Natural killer cell (primary cell): ENCODE data around the gene LRRC26. TPM values are rescaled to one million over a fixed set of nuclear protein-coding genes. Genes with fewer than 3 reads are reported as not detected.

Experiments used
- ATAC-seq, 3 donors: fragments of 150-1000 bp in 2 of 3; fragments of 200-7000 bp in 1 of 3; cut with Tn5 transposase; 1 replicate in 1 of 3; 2 replicates in 2 of 3; pipeline ENCODE4 v1.10.0; 2021; ENCODE audit warnings: mild to moderate bottlenecking in 2 of 3, moderate library complexity in 2 of 3
- DNase-seq, 2 donors: peaks; one replicate each; pipeline versions ENCODE4 v3.0.0 to v3.0.0-alpha.2; 2013 to 2021; ENCODE audit warnings: mixed read lengths in 1 of 2
- H3K27ac ChIP-seq: one replicate; pipeline ENCODE4 v1.5.1; 2013; ENCODE audit warnings: mild to moderate bottlenecking, low read length
- H3K27me3 ChIP-seq: one replicate; pipeline ENCODE4 v1.6.1; 2013; ENCODE audit warnings: low read length; ENCODE audit not compliant: control insufficient read depth, insufficient read depth
- H3K36me3 ChIP-seq: one replicate; pipeline ENCODE4 v1.6.1; 2013; ENCODE audit warnings: low read length; ENCODE audit not compliant: control insufficient read depth, insufficient read depth
- H3K4me1 ChIP-seq: one replicate; pipeline ENCODE4 v1.6.1; 2013; ENCODE audit warnings: low read length; ENCODE audit not compliant: control insufficient read depth, insufficient read depth
- H3K4me3 ChIP-seq: one replicate; pipeline ENCODE4 v1.5.1; 2013; ENCODE audit warnings: low read length
- H3K9me3 ChIP-seq: one replicate; pipeline ENCODE4 v1.6.1; 2013; ENCODE audit warnings: low read length; ENCODE audit not compliant: control insufficient read depth, insufficient read depth
- H3K27ac Mint-ChIP-seq, 2 donors: one replicate each; pipeline ENCODE4 v1.8.0; 2022; ENCODE audit warnings: mild to moderate bottlenecking in 2 of 2, mixed read lengths in 2 of 2, moderate library complexity in 1 of 2
- H3K27me3 Mint-ChIP-seq, 2 donors: one replicate each; pipeline ENCODE4 v1.8.0; 2022; ENCODE audit warnings: low read depth in 2 of 2, mixed read lengths in 2 of 2
- H3K36me3 Mint-ChIP-seq: one replicate; pipeline ENCODE4 v1.8.0; 2022; ENCODE audit warnings: mixed read lengths
- H3K4me1 Mint-ChIP-seq, 2 donors: one replicate each; pipeline ENCODE4 v1.8.0; 2022; ENCODE audit warnings: mixed read lengths in 2 of 2
- H3K4me3 Mint-ChIP-seq: one replicate; pipeline ENCODE4 v1.8.0; 2022; ENCODE audit warnings: mild to moderate bottlenecking, moderate library complexity, mixed read lengths
- H3K9me3 Mint-ChIP-seq, 2 donors: one replicate each; pipeline ENCODE4 v1.8.0; 2022; ENCODE audit warnings: mixed read lengths in 2 of 2
- WGBS: methylation state at CpG from one replicate; pipeline ENCODE4 v1.1.7; 2013; ENCODE audit warnings: missing lambda C conversion rate; ENCODE audit not compliant: insufficient coverage; 5-methylcytosine and 5-hydroxymethylcytosine counted together
- intact Hi-C: fragments of 100-400 bp; cut with micrococcal nuclease; formaldehyde crosslinking; loops from one replicate; pipeline ENCODE4 v1.14.2; 2022
- total RNA-seq, 4 donors: library from RNA; stranded (reverse); fragments of 120-200 nt in 1 of 4; gene quantifications; one replicate each; pipeline versions ENCODE4 v1.2.3 to v1.2.4, GENCODE V29; 2013 to 2022
- TF ChIP-seq, protein P1 (sequence below): fragments of 200-600 bp; IDR thresholded peaks from one replicate; pipeline ENCODE4 v1.8.0; 2022; ENCODE audit warnings: antibody characterized with exemption

Gene LRRC26
- total RNA-seq, 3 donors from 2014 or later (not counting 1 experiment from before 2014, with no cell fraction given), result not detected

DNA sequence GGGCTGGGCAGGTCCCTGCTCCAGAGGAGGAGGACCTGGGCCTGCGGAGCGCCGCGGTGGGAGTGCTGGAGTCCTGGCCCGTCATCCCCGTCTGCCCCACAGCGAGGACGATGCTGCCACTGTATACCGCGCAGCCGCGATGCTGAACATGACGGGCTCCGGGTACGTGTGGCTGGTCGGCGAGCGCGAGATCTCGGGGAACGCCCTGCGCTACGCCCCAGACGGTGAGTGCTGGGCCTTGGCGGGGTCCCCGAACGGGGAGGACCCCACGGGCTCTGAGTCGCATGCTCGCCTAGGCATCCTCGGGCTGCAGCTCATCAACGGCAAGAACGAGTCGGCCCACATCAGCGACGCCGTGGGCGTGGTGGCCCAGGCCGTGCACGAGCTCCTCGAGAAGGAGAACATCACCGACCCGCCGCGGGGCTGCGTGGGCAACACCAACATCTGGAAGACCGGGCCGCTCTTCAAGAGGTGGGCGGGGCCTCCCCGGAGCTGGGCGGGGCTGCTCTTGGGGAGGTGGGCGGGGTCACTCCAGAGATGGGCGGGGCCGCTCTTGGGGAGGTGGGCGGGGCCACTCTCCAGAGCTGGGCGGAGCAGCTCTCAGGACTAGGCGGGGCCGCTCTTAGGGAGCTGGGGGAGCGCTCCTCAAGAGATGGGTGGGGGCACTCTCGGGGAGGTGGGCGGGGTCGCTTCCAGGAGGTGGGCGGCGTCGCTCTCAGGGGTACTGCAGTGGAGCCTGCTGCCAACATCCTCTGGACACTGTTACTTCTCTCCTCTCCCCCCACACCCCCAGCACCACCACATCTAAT lies 13.1 kb downstream of the LRRC26 start:
- H3K36me3 ChIP-seq, result no peaks in the 10 kb centered on the region
- no peak overlapping the region for H3K27ac ChIP-seq
- ATAC-seq (peak; percentile 75 to 87 (median 87)), DNase-seq (peak; percentile 33 to 74)
- TF ChIP-seq, protein P1, sequence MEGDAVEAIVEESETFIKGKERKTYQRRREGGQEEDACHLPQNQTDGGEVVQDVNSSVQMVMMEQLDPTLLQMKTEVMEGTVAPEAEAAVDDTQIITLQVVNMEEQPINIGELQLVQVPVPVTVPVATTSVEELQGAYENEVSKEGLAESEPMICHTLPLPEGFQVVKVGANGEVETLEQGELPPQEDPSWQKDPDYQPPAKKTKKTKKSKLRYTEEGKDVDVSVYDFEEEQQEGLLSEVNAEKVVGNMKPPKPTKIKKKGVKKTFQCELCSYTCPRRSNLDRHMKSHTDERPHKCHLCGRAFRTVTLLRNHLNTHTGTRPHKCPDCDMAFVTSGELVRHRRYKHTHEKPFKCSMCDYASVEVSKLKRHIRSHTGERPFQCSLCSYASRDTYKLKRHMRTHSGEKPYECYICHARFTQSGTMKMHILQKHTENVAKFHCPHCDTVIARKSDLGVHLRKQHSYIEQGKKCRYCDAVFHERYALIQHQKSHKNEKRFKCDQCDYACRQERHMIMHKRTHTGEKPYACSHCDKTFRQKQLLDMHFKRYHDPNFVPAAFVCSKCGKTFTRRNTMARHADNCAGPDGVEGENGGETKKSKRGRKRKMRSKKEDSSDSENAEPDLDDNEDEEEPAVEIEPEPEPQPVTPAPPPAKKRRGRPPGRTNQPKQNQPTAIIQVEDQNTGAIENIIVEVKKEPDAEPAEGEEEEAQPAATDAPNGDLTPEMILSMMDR, result no peak
- H3K4me1 ChIP-seq, result peaks cover 35% of the 10 kb centered on the region
- H3K4me3 Mint-ChIP-seq, result peak overlapping the region; percentile 68
- 6% methylated on average over 65 of the region's 65 CpGs for WGBS
- H3K27ac Mint-ChIP-seq, result no peak overlapping the region
- no peaks in the 10 kb centered on the region for H3K9me3 ChIP-seq
- H3K27me3 ChIP-seq, result peaks cover 32% of the 10 kb centered on the region
- no peaks in the 10 kb centered on the region for H3K36me3 Mint-ChIP-seq
- peaks cover 19 to 24% of the 10 kb centered on the region in 2 donors for H3K27me3 Mint-ChIP-seq
- H3K4me1 Mint-ChIP-seq, result peaks cover 0 to 5% of the 10 kb centered on the region in 2 donors
- H3K4me3 ChIP-seq, result no peak overlapping the region
- no peaks in the 10 kb centered on the region for H3K9me3 Mint-ChIP-seq
- intact Hi-C loops, result no loop called here

DNA sequence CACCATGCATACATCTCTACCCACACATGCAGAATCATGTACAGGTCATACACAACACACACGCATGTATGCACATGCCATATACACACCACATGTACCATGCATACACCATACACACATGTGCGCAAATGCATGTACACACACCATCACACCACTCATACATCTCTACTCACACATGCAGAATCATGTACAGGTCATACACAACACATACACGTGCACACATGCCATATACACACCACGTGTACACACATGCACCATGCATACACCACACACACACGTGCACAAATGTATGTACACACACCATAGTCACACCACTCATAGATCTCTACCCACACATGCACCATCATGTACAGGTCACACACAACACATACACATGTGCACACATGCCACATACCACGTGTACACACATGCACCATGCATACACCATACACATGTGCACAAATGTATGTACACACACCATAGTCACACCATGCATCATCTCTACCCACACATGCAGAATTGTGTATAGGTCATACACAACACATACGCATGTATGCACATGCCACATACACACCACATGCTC lies 16.9 kb downstream of the LRRC26 start:
- H3K27me3 ChIP-seq, result peaks cover 9% of the 10 kb centered on the region
- H3K4me1 Mint-ChIP-seq, result no peaks in the 10 kb centered on the region

DNA sequence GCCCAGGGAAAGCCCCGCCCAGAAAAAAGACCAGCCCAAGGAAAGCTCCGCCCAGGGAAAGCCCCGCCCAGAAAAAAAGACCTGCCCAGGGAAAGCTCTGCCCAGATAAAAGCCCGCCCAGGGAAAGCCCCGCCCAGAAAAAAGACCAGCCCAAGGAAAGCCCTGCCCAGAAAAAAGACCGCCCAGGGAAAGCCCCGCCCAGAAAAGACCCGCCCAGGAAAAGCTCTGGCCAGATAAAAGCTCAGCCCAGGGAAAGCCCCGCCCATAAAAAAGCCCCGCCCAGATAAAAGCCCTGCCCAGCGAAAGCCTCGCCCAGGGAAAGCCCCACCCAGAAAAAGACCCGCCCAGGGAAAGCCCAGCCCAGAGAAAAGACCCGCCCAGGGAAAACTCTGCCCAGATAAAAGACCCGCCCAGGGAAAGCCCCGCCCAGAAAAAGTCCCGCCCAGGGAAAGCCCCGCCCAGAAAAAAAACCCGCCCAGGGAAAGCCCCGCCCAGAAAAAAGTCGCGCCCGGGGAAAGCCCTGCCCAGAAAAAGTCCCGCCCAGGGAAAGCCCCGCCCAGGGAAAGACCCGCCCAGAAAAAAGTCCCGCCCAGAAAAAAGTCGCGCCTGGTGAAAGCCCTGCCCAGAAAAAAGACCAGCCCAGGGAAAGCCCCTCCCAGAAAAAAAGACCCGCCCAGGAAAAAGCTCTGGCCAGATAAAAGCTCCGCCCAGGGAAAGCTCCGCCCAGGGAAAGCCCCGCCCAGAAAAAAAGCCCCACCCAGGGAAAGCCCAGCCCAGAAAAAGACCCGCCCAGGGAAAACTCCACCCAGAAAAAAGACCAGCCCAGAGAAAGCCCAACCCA lies 19.0 kb downstream of the LRRC26 start:
- Histone ChIP-seq H3K27ac (no peak overlapping the region), H3K36me3 (no peaks in the 10 kb centered on the region), H3K9me3 (no peaks in the 10 kb centered on the region), H3K4me1 (peaks cover 8% of the 10 kb centered on the region), H3K4me3 (no peak overlapping the region), H3K27me3 (no peaks in the 10 kb centered on the region)
- WGBS, result 27% methylated on average over 33 of the region's 34 CpGs
- ATAC-seq (peak in 2 of 3 donors; percentile 21 to 40), DNase-seq (peak in 1 of 2 donors; percentile 66)
- Mint-ChIP-seq H3K9me3 (no peaks in the 10 kb centered on the region), H3K36me3 (no peaks in the 10 kb centered on the region), H3K27me3 (peaks cover 0 to 8% of the 10 kb centered on the region in 2 donors), H3K4me1 (no peaks in the 10 kb centered on the region), H3K4me3 (no peak overlapping the region), H3K27ac (peak overlapping the region in 1 of 2 donors; percentile 48)
- intact Hi-C loops, result loop anchor here (2.0 kb wide), 1 partner anchor 42 kb away; no protein-coding TSS in a partner anchor
- TF ChIP-seq, protein P1, result no peak

More for the DNA sequence above, 16.9 kb downstream of the LRRC26 start:
- no peaks in the 10 kb centered on the region for H3K36me3 Mint-ChIP-seq
- no peak overlapping the region for H3K27ac Mint-ChIP-seq
- Histone ChIP-seq H3K4me1 (peaks cover 25% of the 10 kb centered on the region), H3K4me3 (no peak overlapping the region), H3K9me3 (no peaks in the 10 kb centered on the region), H3K36me3 (no peaks in the 10 kb centered on the region), H3K27ac (no peak overlapping the region)
- DNase-seq (no peak), ATAC-seq (peak in 1 of 3 donors; percentile 18)
- H3K4me3 Mint-ChIP-seq, result no peak overlapping the region
- TF ChIP-seq, protein P1, result no peak
- peaks cover 5% of the 10 kb centered on the region in 2 donors for H3K27me3 Mint-ChIP-seq
- intact Hi-C loops, result no loop called here
- H3K9me3 Mint-ChIP-seq, result no peaks in the 10 kb centered on the region
- 92% methylated on average over 7 of the region's 7 CpGs for WGBS
